Brain microvascular endothelial cell (primary cell): ENCODE measurements around the gene RIMBP2.

Source experiments
- DNase-seq: peaks from one replicate; pipeline ENCODE4 v3.0.0-alpha.2; 2020
- H3K27ac ChIP-seq: fragments of 250-450 bp; sonication (Bioruptor Pico); 2 replicates; pipeline ENCODE4 v1.5.1; 2020; ENCODE audit warnings: mild to moderate bottlenecking, moderate library complexity
- H3K27me3 ChIP-seq: fragments of 250-450 bp; sonication (Bioruptor Pico); replicated peaks from 2 replicates; pipeline ENCODE4 v1.5.1; 2020; ENCODE audit warnings: mild to moderate bottlenecking
- H3K36me3 ChIP-seq: fragments of 250-450 bp; sonication (Bioruptor Pico); replicated peaks from 2 replicates; pipeline ENCODE4 v1.5.1; 2020; ENCODE audit warnings: mild to moderate bottlenecking
- H3K4me3 ChIP-seq: 2 replicates; pipeline ENCODE4 v1.5.1; 2011; ENCODE audit warnings: low read depth, mild to moderate bottlenecking, control low read depth, low read length, moderate library complexity
- in situ Hi-C: cut with HindIII; loops from 2 replicates; pipeline ENCODE4 v1.10.0; 2017; ENCODE audit warnings: low sequenced_read_pairs, low pct_ligation_motif_present
- TF ChIP-seq, protein P1 (sequence below): IDR thresholded peaks from 2 replicates; pipeline ENCODE4 v1.5.1; 2011; ENCODE audit warnings: low read depth, mild to moderate bottlenecking, moderate library complexity, low read length, control low read depth, inconsistent platforms; ENCODE audit errors: missing control alignments

The RIMBP2 gene

DNA sequence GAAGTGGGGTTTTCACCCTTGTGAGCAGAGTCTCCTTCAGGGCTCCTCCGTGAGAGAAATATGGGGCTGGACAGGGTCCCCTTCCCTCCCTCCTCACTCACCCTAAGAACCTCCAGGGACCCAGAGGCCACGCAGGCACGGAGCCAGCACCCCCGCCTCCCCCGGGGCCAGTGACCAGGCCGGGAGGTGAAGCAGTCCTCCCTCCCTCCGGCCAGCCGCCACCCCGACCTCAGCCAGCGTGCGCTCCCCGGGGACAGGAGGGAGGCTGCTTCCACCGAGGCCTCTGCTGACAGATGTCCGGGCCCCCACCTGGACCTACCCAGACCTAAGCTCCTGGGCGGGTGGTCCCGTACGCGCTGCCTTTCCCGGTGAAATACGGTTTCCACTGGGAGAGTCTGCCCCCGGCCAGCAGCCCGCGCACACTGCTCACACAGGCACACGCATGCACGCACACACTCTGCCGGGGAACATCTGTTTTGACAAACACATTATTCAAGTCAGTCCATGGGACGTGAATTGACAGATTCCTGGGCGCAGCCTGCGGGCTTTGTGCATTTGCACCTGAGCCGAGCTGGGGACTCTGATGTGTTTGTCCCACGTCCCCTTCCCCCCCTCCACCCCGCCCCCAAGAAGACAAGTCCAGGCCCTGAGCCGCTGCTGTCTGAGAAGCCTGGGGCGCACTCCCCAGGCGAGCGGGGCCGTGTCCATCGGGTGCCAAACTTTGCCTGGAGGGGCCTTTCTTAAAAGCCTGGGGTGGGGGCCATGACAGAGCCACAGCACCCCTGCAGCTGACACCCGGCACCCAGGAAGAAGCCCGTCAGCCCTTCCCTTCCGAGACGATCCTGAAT lies 725 bp downstream of the RIMBP2 start:
- in situ Hi-C loops, result no loop called here
- Histone ChIP-seq H3K27ac (no peak overlapping the region), H3K36me3 (no peaks in the 10 kb centered on the region), H3K27me3 (peaks cover 31% of the 10 kb centered on the region), H3K4me3 (no peak overlapping the region)
- TF ChIP-seq, protein P1, sequence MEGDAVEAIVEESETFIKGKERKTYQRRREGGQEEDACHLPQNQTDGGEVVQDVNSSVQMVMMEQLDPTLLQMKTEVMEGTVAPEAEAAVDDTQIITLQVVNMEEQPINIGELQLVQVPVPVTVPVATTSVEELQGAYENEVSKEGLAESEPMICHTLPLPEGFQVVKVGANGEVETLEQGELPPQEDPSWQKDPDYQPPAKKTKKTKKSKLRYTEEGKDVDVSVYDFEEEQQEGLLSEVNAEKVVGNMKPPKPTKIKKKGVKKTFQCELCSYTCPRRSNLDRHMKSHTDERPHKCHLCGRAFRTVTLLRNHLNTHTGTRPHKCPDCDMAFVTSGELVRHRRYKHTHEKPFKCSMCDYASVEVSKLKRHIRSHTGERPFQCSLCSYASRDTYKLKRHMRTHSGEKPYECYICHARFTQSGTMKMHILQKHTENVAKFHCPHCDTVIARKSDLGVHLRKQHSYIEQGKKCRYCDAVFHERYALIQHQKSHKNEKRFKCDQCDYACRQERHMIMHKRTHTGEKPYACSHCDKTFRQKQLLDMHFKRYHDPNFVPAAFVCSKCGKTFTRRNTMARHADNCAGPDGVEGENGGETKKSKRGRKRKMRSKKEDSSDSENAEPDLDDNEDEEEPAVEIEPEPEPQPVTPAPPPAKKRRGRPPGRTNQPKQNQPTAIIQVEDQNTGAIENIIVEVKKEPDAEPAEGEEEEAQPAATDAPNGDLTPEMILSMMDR, result no peak
- DNase-seq, result no peak

DNA sequence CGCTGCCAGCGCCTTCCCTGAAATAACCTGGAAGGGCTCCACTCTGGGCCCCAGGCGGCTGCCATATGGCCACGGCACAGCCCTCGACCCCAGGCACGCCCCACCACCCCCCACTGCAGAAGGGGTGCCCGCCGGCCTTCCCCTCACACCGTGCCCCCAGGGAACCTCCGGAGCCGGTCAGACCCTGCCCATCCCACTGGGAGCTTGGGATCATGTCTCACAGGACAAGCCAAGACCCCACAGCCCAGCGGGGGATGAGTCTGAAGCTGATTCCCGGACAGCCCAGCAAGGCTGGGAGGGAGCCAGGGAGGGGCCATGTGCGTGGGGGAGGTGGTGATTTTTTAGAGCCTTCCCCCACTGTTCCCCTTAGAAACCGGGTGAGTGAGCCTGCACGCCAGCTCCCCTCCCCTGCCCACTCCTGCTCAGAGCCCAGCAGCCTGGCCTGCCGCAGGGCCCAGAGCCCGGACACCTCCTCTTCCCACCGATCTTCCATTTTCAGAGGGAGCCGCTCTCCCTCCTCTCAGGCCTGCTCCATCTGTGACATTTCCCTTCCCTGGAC lies 1.4 kb downstream of the RIMBP2 start:
- TF ChIP-seq, protein P1, result no peak
- no peak overlapping the region for H3K4me3 ChIP-seq
- in situ Hi-C loops, result no loop called here
- no peak overlapping the region for H3K27ac ChIP-seq
- H3K36me3 ChIP-seq, result no peaks in the 10 kb centered on the region
- H3K27me3 ChIP-seq, result peaks cover 31% of the 10 kb centered on the region
- DNase-seq, result no peak

DNA sequence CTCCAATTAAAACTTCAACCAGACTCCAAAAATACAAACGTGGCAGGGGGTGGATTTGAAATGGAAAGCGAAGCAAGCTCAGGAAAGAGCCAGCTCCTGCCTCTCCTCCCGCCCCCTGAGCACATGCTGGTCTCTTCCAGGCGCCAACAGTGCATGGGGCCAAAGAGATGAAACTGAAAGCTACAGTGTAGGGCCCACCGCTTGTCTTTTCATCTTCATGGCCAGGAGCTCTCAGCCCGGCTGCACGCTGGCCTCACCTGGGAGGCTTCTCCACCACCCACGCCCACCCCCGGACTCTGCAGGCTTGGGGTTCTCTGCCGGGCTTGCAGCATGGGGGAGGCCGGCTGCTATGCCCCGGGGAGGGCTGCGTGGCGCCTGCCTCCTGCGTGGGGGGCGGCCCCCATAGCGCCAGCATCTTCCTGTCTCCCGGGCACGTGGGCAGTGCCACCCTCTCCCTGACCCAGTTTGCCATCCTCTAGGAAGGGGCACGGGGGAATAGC lies 2.0 kb downstream of the RIMBP2 start:
- H3K27me3 ChIP-seq, result peaks cover 31% of the 10 kb centered on the region
- TF ChIP-seq, protein P1, result no peak
- no peak overlapping the region for H3K4me3 ChIP-seq
- in situ Hi-C loops, result no loop called here
- H3K27ac ChIP-seq, result no peak overlapping the region
- no peaks in the 10 kb centered on the region for H3K36me3 ChIP-seq
- DNase-seq, result no peak

DNA sequence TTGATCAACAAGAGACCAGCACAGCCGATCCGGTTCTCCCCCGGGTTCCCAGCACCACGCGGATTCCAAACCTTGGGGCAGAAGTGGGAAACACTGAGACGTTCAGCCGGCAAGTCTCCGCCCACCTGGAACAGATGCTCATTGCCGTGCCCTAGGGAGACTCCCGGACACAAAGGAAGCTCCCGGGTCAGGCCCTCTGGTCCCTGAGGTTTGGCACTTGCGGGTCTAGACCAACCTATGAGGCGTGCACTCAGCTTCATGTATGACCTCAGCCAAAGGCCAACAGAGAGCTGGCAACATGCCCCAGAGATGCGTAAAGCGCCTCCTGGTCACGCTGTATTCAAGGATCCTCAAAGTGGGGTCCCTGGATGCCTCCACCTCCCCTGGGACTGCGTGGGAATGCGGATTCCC lies 2.5 kb downstream of the RIMBP2 start:
- Histone ChIP-seq H3K27ac (no peak overlapping the region), H3K4me3 (no peak overlapping the region), H3K27me3 (peaks cover 31% of the 10 kb centered on the region), H3K36me3 (no peaks in the 10 kb centered on the region)
- no peak for DNase-seq
- TF ChIP-seq, protein P1, result no peak
- in situ Hi-C loops, result no loop called here

DNA sequence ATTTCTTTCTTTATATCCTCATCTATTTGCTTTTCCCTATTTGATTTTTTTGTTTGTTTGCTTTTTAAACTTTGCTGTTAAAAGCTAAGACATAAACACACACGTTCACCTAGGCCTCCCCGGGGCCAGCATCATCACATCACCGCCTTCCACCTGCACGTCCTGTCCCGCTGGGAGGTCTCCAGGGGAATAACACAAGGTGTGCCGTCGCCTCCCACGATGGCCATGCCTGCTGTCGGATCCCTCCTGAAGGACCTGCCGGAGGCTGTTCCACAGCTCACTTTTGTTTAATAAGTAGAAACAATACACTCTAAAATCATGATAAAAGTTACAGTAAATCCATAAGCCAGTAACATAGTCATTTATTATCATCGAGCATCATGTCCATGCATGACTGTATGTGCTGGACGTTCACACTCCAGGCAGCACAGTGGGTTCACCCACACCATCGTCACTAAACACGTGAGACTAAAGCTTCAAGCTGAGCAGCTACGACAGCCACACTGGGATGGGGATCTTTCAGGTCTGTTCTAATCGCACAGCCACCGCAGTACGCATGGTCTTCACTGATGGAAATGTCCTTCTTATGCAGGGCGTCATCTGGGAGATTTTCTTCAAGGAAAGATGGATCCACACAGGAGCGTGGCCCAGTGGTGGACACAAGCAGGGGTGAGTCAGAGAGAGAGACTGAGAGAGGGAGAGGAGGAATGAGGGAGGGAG lies 3.6 kb downstream of the RIMBP2 start:
- no peak overlapping the region for H3K4me3 ChIP-seq
- TF ChIP-seq, protein P1, result no peak
- DNase-seq, result no peak
- no peaks in the 10 kb centered on the region for H3K36me3 ChIP-seq
- peaks cover 30% of the 10 kb centered on the region for H3K27me3 ChIP-seq
- in situ Hi-C loops, result no loop called here
- no peak overlapping the region for H3K27ac ChIP-seq
